GM15510 (cell line): ENCODE results near the gene CA10.

Experiments used
- POLR2A ChIP-seq: IDR thresholded peaks from 3 replicates; pipeline ENCODE4 v1.6.1; 2011; ENCODE audit warnings: borderline replicate concordance; ENCODE audit not compliant: insufficient read length; ENCODE audit errors: extremely low read depth

Gene CA10

GRCh38 chr17:51618476-51618875 is 540.0 kb downstream of the CA10 start:
- no peak for TF ChIP-seq POLR2A

GRCh38 chr17:51617986-51618385 is 540.5 kb downstream of the CA10 start:
- TF ChIP-seq POLR2A = no peak

DNA sequence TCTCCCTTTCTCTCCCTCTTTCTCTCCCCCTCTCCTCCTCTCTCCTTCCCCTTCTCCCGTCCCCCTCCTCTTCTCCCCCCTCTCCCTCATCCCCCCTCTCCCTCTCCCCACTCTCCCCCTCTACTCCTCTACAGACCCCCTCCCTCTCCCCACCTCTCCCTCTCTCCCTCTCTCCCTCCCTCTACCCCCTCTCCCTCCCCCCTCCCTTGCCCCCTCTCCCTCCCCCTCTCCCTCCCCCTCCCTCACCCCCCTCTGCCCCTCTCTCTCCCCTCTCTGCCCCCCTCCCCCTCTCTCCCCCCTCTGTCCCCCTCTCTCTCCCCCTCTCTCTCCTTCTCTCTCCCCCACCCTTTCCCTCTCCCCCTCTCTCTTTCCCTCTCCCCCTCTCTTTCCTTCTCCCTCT is 545.3 kb downstream of the CA10 start:
- no peak for TF ChIP-seq POLR2A

- no peak for TF ChIP-seq POLR2A
Observed at GRCh38 chr17:51612692-51613091, 545.8 kb downstream of the CA10 start.

GRCh38 chr17:51611585-51611984 is 546.9 kb downstream of the CA10 start:
- no peak for TF ChIP-seq POLR2A

- TF ChIP-seq POLR2A = no peak
Observed at GRCh38 chr17:51610834-51611233, 547.7 kb downstream of the CA10 start.

DNA sequence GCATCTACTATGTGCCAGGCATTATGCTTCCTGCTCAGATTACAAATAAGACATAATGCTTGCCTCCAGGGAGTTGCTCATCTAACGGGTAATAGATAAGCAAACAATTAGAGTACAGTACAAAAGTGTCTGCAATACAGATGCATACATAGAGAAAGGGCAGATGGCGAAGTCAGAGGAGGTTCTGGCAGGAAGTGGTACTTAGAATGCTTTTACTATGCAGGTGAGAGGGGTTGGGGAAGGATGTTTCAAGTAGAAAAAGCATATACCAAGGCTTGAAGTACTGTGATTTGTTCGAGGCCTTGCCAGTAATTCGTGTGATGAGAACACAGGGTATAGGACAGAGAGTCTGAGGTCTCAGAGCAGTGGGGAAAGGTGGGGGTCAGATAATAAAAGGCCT is 548.4 kb downstream of the CA10 start:
- TF ChIP-seq POLR2A = no peak

GRCh38 chr17:51608251-51608933 is 550.1 kb downstream of the CA10 start:
- TF ChIP-seq POLR2A = no peak

GRCh38 chr17:51607512-51607911 is 551.0 kb downstream of the CA10 start:
- TF ChIP-seq POLR2A = no peak

- TF ChIP-seq POLR2A = no peak
Observed at GRCh38 chr17:51604299-51605020, 554.1 kb downstream of the CA10 start.

- TF ChIP-seq POLR2A = no peak
Observed at GRCh38 chr17:51601622-51602261, 556.8 kb downstream of the CA10 start.

DNA sequence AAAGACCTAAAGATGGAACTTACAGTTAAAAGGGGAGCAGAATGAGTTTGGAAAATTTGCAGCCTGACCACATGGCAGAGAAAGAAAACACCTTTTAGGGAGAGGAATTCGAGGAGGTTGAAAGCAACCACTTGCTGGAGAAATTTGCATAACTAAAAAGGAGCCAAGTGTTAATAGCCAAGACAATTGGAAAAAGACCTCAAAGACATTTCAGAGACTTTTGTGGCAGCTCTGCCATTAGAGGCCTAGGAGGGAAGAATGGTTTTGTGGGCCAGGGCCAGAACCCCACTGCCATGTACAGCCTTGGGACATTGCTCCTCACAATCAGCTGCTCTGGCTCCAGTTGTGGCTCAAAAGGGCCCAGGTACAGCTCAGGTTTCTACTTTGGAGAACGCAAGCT is 559.7 kb downstream of the CA10 start:
- TF ChIP-seq POLR2A = no peak

DNA sequence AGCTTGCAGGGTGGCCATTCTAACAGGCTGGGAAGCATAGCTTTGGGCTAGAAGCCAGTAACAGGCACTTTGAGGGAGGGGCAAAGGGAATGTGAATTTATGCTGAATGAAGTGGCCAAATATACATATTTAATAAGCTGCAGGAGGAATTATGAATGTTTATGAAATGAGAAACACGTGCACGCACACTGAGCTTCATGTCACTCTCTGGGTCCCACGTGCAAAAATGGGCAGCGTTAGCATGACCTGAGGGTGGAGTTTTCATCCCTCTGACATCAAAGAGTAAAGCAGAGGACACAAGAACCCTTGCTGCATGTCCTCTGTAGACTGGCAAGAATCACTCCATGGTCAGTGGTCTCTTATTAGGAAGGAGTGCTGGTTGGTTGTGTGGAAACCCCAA is 561.2 kb downstream of the CA10 start:
- no peak for TF ChIP-seq POLR2A

GRCh38 chr17:51595826-51596398 is 562.6 kb downstream of the CA10 start:
- TF ChIP-seq POLR2A = no peak

DNA sequence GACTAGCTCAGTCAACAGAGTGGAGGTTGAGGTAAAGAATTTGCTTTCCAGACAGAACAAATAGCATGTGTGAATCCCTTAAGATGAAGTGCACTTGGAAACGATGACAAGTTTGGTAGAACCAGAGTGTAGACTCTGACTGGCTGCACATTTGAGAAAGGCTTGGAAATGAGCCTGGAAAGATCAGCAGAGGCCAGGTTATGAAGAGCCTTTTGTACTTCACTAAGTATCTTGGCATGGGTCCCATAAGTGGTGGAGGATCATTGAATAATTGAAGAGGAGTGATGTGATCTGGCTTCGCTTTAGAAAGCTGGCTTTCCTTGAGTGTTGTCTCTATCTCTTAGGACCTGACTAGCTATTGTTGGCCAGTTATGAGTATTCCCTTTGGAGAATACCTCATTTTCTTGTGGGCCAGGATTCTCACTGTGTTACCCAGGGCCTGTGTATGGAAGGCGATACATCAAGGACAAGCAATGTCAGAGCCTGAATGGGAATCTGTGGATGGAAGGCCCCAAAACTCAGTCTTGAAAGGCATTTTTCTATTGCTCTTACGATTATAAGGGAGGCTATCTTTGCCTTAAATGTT is 568.4 kb downstream of the CA10 start:
- TF ChIP-seq POLR2A = no peak

DNA sequence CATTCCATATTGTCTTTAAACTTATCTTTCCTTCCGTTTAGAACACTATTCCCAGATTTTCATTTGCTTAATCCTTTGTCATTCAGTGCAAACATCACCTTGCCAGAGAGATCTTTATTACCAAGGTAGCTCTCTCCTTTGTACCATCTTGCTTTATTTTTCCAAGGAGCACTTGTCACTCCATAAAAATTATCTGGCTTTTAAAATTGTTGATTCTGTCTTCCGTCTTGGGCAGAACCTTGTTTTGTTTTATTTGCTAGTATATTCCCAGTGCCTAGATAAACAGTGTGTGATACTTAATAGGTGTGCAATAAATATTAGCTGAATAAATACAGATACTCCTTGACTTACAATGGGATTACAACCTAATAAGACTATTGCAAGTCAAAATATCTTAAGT is 570.5 kb downstream of the CA10 start:
- TF ChIP-seq POLR2A = no peak

DNA sequence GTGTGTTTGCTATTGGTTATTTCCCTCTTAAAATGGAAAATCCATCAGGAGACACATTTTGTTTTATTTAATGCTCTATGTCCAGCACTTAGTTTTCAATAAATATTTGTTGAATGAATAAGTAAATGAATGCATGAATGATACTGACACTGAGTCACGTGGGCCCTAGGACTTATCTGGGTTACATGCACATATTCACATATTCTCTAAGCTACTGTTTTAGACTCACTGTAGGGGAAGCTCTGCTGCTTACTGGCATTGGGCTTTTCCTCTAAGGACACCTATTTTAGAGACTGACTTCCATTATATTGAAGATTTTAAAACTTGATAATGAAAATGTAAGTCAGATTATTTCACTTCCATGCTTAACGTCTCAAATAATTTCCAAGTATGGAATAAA is 571.0 kb downstream of the CA10 start:
- no peak for TF ChIP-seq POLR2A
